GM19467 (cell line): ENCODE results near the gene SMIM24.
"Not testable (repeated sequence)": the region's sequence is repeated elsewhere in the genome, so short reads cannot be mapped to it uniquely, and the experiment has no call there.

ENCODE experiments used
- ATAC-seq: cut with Tn5 transposase; IDR thresholded peaks from one replicate; pipeline ENCODE4 v1.9.1; 2021; ENCODE audit warnings: mild to moderate bottlenecking, moderate library complexity; ENCODE audit not compliant: unreplicated experiment

Gene SMIM24

GRCh38 chr19:3515891-3516422, 35.6 kb upstream of the SMIM24 start:
- ATAC-seq = no peak

- no peak for ATAC-seq
These were observed 34.6 kb upstream of the SMIM24 start for GRCh38 chr19:3514930-3515329.

GRCh38 chr19:3513229-3514140, 33.2 kb upstream of the SMIM24 start:
- ATAC-seq = no peak

- no peak for ATAC-seq
These were observed 32.4 kb upstream of the SMIM24 start for GRCh38 chr19:3512562-3513228.

GRCh38 chr19:3511506-3512251, 31.4 kb upstream of the SMIM24 start:
- ATAC-seq = no peak

- no peak for ATAC-seq
These were observed 30.4 kb upstream of the SMIM24 start for GRCh38 chr19:3510727-3511126.

- no peak for ATAC-seq
These were observed 29.3 kb upstream of the SMIM24 start for GRCh38 chr19:3509566-3509989.

- ATAC-seq = no peak
These were observed 28.6 kb upstream of the SMIM24 start for GRCh38 chr19:3508771-3509535.

GRCh38 chr19:3508121-3508661, 27.9 kb upstream of the SMIM24 start:
- ATAC-seq = not testable (repeated sequence)

- no peak for ATAC-seq
These were observed 27.2 kb upstream of the SMIM24 start for GRCh38 chr19:3507371-3508120.

- no peak for ATAC-seq
These were observed 26.3 kb upstream of the SMIM24 start for GRCh38 chr19:3506384-3507340.

GRCh38 chr19:3505598-3506383, 25.5 kb upstream of the SMIM24 start, which contains the start of gene FZR1:
Gene FZR1, plus strand, starts transcription at chr19:3506311. Its CDS starts 16,679 bp downstream, at chr19:3522990.
- peak; percentile 88 for ATAC-seq

- ATAC-seq = no peak
These were observed 24.4 kb upstream of the SMIM24 start for GRCh38 chr19:3504735-3505134.

GRCh38 chr19:3503036-3503572, 22.8 kb upstream of the SMIM24 start:
- no peak for ATAC-seq

- no peak for ATAC-seq
These were observed 21.5 kb upstream of the SMIM24 start for GRCh38 chr19:3501780-3502179.

GRCh38 chr19:3500429-3501101, 20.2 kb upstream of the SMIM24 start, which contains the start of gene DOHH:
Gene DOHH, minus strand, starts transcription at chr19:3500674. Its CDS starts 3,860 bp downstream, at chr19:3496814.
- ATAC-seq = peak; percentile 69
